Stimulated activated naive CD4-positive, alpha-beta T cell (primary cell): ENCODE data around the gene IFT52.

Source experiments
- DNase-seq, 6 experiments: peaks; one replicate each; lab custom pipeline; 2025; lab: John Stamatoyannopoulos, UW

IFT52 gene, protein sequence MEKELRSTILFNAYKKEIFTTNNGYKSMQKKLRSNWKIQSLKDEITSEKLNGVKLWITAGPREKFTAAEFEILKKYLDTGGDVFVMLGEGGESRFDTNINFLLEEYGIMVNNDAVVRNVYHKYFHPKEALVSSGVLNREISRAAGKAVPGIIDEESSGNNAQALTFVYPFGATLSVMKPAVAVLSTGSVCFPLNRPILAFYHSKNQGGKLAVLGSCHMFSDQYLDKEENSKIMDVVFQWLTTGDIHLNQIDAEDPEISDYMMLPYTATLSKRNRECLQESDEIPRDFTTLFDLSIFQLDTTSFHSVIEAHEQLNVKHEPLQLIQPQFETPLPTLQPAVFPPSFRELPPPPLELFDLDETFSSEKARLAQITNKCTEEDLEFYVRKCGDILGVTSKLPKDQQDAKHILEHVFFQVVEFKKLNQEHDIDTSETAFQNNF

DNA sequence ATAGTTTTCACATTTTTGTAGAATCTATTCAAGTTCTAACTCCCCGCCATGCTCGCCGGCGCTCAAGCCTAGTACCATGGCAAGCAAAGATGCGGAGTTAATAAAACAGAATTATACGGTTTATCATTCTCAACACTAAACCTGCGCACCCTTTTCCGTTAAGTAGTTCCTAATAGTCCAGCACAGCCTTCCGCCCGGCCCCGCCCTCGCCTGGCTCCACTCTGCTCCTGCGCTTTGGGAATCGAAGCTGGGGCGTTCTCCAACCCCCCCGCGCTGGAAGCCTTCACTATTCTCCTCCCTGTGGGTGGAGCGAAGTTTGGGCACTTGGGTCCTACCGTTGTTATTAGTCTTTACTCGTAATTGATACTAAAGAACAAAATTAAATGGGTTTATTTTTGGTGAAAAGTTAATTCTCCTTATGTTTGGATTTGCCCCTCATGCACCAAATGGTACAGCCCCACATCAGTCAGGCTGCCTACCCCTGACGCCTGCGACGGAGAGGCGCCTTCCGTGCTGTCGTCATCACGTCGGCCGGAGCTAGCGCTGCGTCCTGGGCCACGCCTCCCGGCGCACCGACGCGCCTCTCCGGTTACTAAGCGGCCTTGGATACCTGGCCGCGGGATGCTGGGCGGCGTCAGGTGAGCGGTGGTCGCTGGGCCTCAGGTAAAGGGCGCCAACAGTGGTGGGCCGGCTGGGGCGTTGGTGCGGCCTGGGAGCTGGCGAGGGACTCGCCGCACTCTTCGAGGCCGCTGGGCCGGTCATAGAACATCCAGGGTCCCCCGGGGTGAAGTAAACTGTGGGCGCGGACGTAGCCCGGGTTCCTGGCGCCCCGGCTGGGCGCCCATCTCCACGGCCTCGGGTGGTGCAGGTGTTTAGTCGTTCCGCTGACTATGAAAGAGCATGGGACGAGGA lies at the start of gene IFT52:
Gene IFT52 (plus strand): TSS at position 546 of the 912 bp plus-strand sequence. CDS start 3,762 bp downstream, outside the sequence.
- peak; percentile 78 to 85 (median 82) for DNase-seq

DNA sequence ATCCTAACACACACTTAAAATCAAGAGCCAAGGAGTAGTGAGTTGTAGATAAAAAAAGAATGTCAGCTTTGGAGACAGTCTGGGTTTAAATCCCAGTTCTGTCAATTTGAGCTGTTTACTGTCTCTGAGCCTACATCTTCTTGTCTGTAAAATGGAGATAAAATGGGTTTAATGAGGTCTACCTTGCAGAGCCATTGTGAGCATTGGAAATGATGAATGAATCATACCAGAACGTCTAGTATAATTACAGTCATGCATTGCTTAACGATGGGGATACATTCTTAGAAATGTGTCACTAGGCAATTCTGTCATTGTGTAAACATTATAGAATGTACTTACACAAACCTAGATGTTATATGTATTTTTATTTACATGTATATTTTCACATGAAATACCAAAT lies 49.5 kb upstream of the IFT52 start:
- no peak for DNase-seq

DNA sequence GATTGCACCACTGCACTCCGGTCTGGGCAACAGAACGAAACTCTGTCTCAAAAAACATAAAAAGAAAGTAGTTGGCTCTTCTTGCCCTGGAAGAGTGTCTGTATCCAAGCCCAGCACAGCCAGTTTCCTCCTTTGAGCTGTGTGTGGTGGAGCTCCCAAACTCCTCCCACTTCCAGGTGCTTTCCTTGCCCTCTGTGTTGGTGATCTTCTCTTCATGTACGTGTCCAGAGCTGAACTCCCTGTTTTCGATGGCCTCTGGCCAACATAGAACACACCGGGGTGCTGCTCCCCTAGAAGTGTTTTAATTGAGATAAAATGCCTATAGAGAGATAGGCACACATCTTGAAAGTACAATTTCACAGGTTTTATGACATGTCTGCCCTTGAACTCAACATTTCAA lies 48.6 kb upstream of the IFT52 start:
- DNase-seq: no peak

DNA sequence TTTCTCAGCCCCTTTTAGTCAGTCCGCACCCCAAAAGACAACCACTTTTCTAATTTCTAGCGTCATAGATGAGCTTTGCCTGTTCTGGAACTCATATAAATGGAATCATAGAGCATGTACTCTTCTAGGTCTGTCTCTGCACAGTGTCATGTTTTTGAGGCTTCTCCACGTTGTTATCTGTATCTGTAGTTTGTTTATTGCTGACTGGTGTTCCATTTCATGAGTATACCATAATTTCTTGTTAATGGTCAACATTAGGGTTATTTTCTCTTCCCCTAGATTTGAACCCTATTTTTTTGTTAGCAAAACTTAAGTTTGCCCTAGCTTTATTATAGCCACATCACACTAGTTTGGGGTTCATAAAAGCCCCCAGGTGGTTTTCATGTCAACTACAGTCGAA lies 48.1 kb upstream of the IFT52 start:
- DNase-seq: no peak

DNA sequence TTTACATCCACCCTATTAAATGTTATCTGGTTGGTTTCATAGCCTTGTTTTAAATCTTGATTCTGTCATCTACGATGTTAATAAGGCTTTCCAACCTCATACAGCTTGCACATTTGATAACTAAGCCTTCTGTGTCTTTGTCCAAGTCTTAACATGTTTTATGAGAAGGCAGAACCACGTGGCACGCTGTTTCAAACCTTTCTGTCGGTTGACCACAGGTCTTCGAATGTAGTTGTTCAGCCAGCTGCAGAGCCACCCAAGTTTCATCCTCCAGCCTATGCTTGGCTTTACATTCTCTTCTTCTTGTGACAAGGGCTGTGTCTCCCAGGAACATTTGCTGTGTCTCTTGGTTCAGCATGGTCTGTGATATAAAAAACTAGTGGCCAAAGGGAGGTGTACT lies 47.6 kb upstream of the IFT52 start:
- DNase-seq: no peak

DNA sequence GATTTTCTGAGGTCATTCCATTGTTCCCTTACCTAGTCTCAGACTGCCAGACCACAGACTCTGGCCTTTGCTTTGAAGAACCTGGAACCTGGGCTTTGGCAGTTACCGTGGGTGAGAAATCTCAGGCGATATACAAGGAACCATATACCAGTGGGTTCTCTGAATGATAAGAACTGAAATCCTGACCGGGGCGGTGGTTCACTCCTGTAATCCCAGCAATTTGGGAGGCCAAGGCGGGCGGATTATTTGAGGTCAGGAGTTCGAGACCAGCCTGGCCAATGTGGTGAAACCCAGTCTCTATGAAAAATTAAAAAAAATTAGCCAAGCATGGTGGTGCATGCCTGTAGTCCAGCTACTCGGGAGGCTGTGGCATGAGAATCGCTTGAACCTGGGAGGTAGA lies 46.2 kb upstream of the IFT52 start:
- DNase-seq: no peak

DNA sequence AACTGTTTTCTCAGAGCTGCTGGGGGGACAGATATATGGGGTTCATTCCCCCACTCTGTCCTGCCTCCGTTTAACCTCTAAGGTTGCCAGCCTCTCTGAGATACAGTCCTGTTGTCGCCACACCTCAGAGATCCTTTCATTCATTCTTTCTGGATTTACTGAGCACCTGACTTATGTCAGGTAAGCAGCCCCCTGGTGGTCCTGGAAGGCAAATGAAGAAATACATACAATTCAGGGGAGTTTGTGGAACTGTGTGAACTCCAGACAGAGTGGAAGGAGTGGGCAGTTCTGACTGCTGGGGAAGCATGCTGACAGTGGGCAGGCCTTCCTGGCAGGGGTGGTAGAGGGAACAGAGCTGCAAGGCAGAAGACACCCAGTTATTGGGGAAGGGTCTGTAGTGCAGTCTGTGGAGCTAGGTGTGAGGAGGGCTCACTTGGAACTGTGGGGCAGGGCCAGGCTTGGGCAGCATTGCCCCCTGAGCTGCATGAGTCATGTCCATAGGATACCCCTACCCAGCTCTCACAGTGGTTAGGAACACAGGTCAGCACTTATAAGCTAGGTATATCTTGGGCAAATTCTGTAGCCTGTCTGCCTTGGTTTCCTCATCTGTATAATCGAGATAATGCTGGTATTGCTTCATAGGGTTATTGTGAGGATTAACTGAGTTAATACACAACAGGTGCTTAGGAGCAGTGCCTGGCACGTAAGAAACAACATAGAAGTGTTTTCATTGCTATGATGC lies 44.7 kb upstream of the IFT52 start:
- DNase-seq: no peak

DNA sequence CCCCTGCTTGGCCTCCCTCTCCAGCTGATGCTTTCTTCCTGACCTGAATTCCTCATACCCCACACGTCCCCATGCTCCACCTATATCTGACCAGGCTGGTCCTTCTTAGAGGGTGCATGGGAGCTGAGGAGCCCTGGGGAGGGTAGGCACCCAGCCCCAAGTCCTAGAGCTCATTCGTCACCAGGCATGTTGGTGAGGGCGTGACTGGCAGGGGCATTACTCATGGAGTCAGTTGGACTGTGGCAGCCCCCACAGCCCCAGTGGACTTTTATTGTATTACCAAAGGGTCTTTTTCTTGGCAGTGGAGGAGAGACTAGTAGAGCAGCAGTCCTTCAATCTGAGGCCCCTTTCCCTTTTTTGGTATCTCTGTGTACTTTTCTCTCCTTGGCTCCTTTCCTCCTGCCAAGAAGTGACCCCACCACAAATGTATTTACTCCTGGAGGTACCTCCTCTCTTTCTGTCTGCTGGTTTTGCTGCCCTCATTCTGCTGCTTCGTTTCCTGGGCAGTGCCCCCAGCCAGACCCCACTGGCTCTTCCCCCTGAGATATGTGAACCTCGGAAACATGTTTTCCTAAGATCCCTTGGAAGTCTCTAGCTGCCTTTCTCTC lies 42.4 kb upstream of the IFT52 start:
- no peak for DNase-seq

DNA sequence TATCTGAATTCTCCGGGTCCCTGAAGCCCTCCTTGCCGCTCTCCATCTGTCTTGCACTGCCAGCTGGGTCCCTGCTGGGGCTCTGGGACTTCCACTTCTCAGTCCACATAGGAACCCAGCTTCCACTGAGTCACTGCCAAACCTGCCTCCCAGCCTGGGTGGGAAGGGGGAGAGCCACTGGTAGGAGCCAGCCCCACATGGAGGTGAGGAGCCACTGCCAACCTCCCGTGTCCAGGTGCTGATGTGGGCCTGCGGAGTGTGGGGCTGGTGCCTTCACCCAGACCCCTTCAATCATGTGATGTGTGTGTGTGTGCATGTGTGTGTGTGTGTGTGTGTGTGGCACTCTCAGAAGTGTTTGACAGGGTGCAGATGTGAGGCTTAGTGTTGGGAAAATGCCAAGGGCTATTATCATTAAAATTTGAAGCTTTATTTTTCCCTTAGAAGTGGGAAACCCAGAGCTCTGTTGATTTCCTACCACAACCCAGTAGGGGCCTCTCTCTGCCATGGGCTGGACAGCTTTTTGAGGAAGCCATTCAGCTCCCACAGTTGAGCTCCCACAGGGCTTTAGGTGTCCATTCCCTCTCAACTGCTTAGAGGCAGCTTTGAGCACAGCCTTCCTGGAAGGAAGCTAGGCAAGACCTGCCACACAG lies 41.2 kb upstream of the IFT52 start:
- DNase-seq: no peak

DNA sequence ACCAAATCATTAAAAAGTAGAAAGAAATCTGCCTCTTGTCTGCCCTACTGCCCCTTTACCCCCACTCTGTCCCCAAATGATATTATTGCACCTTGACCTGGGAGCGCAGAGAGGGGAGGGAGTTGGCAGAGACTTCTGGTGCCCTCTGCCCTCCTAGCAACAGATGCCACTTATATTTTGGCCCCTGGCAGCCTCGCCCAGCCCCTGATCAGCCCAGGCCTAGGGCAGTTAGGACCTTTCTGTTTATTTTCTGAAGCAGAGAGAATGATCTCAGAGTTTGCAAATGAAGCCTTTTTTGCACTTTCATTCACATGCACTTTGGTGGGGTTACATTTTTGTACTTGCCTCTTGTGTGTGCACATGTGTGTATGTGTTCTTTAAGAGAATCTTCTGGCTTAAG lies 40.3 kb upstream of the IFT52 start:
- no peak for DNase-seq

DNA sequence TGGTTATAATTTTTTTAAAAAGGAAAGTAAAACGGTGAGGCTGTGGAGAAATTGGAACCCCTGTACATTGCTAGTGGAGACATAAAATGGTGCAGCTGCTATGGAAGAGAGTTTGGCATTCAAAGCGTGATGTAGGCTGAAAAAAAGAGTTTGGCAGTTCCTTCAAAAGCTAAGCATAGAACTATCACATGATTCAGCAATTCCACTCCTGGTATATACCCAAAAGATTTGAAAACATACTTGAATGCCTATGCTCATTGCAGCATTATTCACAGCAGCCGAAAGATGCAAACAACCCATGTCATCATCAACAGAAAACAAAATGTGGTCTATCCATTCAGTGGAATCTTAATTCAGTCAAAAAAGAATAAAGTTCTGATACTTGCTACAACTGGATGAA lies 36.4 kb upstream of the IFT52 start:
- DNase-seq: no peak

DNA sequence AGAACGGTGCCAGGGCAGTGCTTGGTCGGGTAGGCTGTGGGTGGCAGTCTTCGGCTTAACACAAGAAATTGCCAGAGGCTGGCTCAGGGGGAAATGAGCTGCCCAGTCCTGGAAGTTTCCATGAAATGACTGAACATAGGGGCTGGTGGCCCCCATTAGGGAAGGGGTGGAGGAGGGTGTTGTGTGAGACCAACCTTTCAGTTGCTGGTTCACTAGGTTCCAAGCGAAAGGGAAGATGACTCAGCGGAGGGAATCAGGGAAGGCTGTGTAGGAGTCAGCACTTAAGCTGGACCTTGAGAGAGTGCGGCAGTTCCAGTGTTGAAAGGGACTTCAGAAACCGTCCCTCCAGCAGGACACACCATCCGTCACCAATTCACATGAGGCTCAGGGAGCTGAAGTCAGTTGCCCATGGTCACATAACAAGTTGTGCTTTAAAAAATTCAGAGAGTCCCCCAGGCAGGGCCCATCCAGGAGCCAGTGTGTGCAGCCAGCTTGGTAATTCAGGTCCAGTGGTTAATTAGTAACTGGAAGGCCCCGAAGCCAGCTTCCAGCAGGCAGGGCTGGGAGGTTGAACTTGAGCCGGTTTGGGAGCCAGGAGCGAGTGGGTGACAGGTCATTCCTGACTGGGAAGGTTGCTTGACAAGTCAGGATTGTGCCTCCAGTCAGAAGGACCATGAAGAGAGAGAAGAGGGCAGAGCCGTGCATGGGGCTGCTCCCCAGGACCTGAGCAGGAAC lies 32.2 kb upstream of the IFT52 start, which contains the start of gene SGK2:
Gene SGK2 (plus strand): TSS at position 616 of the 735 bp plus-strand sequence. CDS start 7,469 bp downstream, outside the sequence.
- no peak for DNase-seq

DNA sequence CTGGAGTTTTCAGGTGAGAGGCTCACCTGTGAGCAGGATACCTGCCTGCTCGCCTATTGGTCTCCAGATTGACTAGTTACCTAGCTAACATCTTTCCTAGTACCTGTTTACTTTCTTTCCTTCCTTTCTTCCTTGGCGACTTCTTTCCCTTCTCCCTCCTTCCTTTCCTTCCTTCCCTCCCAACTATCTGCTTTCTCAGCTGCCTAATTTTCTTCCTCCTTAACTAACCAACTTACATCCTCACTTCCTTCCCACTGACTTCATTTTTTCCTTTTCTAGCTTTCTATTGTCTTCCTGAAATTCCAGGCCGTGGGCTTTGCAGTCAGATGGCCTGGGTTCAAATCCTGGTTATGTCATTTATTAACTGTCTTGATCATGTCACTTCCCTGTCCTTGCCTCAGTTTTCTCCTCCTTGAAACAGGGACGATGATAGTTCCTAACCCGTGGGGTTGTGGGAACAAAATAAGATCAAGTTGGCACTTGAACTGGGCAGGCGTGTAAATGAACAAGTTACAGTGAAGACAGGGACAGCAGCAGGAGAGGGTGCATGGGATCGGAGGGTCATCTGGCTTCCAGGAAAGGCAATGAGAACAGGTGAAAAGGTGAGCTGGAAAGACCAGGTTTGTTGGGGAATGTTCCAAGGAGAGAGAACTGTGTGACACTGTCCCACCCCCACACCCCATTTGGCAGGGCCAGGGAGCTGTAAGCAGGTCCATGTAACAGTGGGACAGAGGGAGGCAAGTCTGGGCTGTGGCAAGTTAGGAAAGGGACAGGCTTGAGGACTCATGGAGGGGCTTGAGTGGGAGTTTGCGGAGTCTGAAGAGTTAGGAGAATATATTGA lies 31.4 kb upstream of the IFT52 start:
- no peak for DNase-seq

DNA sequence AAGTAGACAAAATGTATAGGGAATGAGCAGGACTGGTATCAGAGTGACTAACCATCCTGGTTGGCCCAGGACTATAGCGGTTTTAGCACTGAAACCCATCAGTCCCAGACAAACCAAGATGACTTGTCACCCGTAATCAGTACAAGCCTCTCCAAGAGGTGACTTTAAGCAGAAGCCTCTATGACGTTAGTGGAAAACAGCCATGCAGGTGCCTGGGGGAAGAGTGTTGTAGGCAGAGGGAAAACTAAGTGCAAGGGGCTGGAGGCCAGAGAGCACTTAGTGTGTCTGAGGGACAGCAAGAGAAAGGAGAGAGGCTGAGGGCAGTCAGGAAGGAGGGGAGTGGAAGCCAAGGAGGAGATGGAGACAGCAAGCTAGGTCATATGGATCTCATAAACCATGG lies 29.8 kb upstream of the IFT52 start:
- no peak for DNase-seq

DNA sequence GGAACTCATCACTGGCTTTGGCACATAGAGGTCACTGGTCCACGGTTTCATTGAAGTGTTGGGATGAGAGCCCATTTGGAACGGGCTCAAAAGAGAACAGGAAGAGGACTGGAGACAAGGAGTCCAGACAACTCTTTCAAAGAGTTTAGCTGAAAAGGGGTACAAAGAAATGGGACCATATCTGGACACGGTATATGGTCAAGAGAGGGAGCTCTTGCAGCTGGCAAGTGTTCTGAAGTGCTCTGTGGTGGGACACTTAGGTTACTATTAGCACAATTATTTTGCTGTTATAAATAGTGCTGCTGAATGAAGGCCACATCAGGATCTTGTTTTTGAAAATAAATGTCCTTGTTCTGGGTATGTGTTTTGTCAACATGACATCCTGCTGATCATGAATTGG lies 27.3 kb upstream of the IFT52 start:
- no peak for DNase-seq

DNA sequence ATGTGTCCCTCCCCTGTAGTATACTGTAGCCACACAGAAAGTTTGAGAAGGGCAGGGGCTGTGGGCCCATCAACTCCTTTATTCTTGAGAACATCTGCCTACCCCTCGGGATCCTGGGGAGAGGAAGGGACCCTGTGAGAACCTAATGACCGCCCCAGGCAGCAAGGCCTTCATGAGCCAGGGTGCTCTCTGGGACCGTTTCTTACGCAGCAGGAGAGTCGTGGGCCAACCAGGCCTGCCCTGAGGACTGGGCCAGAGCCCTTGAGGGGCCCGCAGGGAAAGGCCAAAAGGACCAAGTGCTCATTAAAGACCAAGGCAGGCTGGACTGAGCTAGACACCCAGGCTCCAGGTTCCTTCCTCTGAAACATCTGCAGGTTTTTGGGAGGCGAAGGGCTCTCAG lies 26.7 kb upstream of the IFT52 start:
- no peak for DNase-seq

DNA sequence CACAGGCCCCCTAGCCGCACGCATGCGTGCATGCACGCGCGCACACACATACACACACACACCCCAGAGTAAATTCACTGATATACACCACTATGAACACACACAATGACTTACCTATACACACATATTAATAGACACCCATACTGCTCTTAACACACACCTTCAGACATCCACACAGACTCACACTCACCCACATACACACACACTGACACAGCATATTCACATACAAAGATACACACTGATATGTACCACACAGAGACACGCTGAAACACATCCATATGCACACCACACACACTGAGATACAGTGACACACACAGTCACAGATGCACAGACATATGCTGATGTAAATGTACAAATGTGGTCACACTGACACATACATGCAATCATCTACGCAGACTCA lies 26.3 kb upstream of the IFT52 start:
- no peak for DNase-seq

DNA sequence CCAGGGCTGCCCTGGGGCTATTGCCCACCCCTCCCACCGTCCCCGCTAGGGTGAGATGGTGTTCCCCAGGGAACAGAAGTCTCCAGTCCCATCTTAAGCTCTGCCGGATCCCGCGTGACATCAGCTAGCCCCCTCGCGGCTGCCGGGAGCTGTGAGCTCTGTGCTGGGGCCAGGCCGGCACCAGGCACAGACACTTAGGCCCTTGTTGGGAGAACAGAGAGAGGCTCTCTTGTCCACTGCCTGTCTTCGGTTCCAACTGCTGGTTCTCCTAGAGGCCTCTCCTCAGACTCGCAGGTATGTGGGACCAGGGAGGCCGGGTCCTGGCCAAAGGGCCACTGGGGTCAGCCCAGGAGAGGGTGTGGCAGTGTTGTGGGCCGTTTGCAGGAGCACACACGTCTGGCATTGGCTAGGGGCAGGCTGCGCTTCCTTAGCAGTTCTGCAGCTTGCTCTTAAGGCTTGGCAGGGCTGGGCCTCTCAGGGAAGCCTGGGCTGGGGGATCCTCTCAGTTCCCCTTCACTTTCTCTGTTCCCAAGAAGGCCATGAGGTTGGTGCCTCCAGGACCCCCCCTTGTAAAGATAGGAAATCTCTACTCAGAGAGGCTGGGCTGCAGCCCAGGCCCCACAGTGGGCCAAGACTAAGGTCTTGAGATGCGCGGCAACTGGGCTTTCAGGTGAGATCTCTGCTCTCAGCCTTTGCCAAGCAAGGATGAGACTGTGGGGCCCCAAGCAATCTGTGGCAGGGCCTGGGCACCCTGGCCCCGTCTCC lies 25.6 kb upstream of the IFT52 start:
- DNase-seq: no peak

DNA sequence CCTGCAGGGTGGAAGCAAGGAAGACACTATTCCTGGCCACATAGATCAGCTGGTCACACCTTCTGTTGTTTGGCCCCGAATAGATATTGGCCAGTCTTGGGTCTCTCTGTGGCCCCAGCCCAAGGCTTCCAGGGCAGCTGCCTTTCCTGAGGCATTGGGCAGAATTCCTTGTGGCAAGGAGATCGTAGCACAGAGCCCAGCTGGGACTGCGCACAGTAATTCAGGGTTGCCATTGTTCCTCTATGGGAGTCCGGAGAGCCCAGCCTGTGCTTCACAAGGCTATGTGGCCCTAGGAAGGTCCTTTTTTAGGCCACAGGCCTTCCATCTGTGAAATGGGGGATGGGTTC lies 25.0 kb upstream of the IFT52 start:
- no peak for DNase-seq
